Right renal pelvis (tissue), 4 donors: ENCODE measurements around the gene MAN1B1. TPM values are rescaled to one million over a fixed set of nuclear protein-coding genes. Genes with fewer than 3 reads are reported as not detected.
"Not testable (repeated sequence)": the region's sequence is repeated elsewhere in the genome, so short reads cannot be mapped to it uniquely, and the experiment has no call there.

Source experiments
- DNase-seq, 4 donors: peaks; one replicate each; pipeline ENCODE4 v3.0.0-alpha.2; 2013; ENCODE audit warnings: low read depth in 4 of 4, low spot score in 3 of 4, missing footprints in 1 of 4
- polyA plus RNA-seq, 4 donors: library from polyadenylated mRNA; unstranded; fragments of 120-200 nt; gene quantifications; one replicate each; pipeline ENCODE4 v1.2.1, GENCODE V29; 2013; ENCODE audit not compliant: insufficient read length in 4 of 4

The MAN1B1 gene
- polyA plus RNA-seq, 4 donors: 46.4 to 62.2 (median 53.4) TPM

DNA sequence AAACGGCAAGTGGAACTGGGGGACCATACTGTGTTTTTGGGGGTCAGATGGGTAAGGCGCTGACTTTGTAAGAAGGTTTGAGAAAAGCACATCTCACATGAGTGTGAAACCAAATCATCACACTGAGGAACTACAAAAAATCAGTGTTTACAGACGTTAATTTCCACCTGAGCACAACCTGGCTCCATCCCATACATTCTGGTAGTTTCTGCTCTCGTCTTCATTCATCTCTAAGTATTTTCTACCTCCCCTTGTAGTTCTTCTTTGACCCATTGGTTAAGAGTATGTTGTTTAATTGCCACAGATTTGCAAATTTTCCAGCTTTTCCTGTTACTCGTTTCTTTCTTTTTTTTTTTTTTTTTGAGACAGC is 36.7 kb downstream of the MAN1B1 start:
- no peak for DNase-seq

DNA sequence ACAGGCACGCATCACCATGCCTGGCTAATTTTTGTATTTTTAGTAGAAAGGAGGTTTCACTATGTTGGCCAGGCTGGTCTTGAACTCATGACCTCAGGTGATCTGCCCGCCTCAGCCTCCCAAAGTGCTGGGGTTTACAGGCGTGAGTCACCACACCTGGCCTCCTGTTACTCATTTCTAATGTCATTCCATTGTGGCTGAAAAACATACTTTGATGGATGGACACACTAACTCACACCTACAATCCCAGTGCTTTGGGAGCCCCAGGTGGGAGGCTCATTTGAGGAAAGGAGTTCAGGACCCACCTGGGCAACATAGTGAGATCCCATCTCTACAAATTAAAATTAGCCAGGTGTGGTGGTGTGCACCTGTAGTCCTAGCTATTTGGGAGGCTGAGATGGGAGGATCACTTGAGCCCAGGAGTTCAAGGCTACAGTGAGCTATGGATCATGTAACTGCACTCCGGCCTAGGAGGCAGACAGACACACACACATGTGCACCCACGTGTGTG is 37.2 kb downstream of the MAN1B1 start:
- not testable (repeated sequence) for DNase-seq

DNA sequence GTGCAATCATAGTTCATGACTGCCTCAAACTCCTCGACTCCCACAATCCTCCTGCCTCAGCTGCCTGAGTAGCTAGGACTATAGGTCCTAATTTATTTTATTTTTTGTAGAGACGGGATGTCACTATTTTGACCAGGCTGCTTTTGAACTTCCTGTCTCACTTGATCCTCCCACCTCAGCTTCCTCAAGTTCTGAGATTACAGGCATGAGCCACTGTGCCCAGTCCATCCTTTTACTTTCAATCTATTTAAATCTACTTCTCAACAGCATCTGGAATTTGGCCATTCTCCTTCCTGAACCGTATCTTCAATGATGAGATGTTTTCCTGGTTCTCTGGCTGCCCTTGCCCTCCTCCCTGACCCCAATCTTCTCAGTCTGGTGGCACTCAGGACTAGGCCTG is 40.0 kb downstream of the MAN1B1 start:
- DNase-seq: no peak

DNA sequence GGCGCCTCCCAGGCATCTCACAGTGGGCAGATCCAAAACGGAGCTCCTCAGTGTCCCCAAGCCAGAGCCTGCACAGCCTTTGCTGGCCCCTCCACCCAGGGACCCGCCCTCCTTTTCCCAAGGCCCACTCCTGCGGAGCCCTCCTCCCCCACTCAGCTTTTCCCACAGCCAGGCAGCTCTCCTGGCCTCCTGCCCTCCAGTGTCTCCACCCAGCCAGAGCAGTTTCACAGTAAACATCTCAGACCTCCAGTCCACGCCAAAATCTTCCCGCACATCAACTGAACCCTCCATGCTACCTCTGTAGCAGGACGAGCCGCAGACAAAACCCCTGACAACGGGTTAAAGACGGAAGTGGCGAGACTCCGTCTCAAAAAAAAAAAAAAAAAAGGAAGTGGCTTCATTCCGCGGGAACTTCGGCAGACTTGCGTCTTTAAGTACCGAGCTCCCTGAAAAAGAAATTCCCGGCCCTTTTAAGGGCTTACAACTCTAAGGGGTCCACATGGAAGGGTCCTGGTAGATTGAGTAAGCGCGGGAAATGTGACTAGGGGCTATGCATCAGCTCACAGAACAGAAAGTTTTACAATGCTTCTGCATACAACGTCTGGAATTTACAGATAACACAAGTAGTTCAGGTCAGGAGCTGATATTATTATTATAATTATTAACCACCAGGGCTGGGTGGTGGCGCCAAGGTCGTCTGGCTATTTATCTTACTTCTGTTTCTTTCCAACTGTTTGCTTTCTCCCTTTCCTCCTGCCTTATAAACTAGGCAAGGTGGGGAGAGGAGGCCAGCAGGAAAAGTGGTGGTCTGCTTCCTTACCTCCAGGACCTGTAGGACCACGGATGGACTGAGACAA is 40.7 kb downstream of the MAN1B1 start:
- DNase-seq: no peak

DNA sequence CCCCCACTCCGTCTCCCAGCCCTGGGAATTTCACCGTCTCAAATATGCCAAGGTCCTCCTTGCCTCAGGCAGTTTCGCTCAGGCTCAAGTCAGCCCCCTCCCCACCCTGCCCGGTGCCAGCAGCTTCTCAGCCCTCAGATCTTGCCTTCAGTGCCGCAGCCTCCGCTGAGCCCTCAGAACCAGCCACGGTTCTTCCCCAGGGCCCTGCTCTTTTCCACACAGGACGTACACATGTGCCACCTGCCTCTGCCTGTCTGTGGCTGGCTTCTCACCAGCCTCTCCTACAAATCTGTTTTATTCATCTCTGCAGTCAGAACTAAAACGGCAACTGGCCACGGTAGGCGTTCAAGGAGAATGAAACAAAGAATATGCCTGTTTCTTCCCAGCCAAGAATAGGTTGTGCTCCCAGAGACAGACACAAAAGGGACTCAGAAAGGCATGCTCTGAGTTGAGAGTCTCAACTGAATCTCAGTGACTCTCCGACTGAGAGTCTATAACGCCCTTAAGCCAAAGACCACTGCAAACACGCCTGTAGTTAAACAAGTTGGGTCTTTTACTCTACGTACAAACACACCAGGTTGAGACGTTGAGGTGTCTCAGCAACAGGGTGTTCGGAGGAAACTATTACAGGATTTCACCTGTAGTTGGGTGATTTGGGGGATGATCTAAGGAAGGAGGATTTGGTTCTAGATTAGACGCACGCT is 41.5 kb downstream of the MAN1B1 start:
- DNase-seq: no peak

DNA sequence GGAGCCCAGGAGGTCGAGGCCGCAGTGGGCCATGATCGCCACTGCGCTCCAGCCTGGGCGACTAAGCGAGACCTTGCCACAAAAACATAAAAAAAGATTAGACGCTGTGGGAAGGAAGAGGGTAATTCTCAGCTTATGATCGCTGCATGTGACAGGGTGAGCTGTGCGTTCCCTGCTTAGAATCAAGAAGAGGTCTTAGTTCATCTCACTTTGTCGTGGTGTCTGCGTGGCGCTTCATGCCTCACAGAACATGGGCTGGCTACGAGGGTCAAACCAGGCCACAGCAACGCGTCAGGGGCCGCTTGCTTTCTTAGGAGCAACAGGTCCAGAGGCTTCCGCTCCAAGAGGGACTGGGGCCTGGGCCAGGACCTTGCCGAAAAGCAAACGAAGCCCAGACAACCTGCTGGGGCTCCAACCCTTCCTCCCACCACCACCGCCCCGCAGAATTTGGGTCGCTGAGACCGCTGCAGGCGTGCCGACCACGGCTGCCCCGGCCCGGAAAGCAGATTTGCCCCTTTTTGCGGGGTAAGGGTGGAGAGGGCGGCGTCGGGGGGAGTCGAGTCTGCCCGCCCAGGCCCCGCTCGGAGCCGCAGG is 42.2 kb downstream of the MAN1B1 start:
- DNase-seq: no peak

DNA sequence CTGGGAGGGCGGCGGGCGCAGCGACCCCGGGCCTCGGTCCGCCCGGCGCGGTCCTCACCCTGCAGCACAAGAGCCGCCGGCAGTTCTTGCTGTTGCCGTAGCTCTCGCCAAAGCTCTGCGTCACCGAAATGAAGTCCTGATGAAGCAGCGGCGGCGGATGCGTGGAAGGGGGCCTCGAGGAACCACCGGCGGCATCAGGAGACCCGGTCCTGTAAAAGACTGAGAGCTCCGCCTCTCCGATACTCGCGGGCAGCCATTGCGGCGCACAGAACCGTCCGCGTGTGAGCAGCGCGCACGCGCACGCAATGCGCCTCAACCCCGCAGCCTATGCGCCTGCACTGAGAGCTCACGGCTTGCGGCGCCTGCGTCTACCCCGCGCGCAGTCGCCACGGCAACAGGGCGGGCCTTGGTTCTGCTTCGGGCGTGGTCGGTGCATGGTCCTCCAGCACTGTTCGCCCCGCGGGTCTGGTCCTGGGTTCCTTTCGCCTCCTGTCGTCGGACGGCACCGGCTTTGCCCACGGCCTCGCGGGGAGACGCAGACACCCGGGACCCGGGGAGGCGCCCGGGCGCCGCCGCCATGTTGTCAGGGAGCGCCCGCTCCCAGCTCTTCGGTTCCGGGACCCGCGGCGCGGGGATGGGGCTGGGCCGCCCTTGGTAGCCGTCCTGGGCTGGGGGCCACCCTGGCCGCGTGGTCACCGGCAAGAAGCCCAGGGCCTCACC is 42.8 kb downstream of the MAN1B1 start:
- DNase-seq: peak; percentile 61 to 77 (median 70)

DNA sequence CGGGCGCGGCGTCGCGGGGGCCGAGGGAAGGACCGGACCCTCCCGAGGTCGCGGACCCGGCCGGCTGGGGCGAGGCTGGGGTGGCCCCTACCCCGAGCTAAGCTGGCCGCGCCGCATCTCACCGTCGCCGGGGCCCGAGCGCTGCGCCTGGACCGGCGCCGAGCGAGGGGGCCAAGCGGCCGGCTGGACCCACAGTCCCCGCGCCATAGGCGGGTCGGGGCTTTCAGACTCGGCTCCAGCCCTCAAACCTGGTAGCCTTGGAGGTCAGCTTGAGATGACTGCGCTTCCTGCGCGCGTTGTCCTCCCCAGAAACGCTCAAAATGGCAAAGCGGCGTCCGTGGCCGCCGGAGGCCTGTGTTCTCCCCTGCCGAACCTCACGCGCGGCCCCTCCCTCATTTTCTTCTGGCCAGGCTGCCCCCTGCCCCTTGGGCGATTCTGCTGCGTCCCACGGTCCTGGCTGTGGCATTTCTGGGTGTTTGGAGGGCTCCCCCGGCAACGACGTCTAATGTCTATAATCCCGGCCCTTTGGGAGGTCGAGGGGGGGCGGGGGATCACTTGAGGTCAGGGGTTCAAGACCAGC is 43.5 kb downstream of the MAN1B1 start:
- no peak for DNase-seq

DNA sequence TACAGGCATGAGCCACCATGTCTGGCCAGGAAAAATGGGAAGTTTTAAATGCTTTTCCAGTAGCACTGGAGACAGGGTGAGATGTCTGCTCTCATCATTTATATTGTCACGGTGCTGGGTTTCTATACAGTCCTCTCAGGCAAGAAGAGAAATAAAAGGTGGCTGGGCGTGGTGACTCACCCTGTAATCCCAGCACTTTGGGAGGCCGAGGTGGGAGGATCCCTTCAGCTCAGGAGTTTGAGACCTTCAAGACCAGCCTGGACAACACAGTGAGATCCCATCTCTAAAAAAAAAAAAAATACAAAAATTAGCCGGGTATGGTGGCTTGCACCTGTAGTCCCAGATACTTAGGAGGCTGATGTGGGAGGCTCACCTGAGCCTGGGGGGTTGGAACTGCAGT is 47.4 kb downstream of the MAN1B1 start:
- DNase-seq: no peak

DNA sequence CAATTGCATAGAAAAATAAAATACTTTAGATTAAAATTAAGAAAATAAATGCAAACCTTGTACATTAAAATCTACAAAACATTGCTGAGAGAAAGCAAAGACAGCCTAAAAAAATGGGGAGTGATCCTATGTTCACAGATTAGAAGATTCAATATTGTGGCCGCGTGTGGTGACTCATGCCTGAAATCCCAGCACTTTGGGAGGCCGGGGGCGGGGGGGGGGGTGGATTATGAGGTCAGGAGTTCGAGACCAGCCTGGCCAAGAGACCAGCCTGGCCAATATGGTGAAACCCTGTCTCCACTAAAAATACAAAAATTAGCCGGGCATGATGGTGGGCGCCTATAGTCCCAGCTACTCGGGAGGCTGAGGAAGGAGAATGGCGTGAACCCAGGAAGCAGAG is 48.4 kb downstream of the MAN1B1 start:
- DNase-seq: not testable (repeated sequence)

DNA sequence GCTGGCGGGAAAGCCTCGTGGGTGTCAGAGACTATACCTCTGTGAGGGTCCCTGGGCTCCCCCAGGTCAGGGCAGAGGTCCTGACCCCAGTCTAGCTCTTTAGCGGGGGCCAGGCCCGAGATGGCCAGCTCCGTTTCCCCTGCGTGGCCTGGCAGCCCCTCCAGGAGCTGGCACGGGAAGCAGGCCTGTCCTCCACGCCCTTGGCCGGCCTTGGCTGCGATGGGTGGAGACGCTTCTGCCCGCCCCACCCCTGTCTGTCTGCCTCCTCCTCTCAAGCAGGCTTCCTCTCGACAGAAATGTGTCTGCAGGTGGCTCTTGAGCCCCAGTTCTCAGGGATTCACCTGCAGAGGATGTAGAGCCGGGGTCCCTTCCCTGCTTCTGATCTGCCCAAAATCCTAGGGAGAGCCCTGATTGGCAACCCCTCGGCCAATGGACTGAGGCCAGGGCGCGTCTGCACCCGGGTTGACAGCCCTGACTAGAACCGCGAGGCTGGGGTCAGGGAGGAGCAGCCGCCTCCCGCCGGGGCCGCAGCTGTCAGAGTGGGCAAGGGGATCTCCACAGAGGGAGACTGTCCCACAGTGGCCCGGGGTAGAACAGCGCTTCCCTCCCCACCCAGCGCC is 49.6 kb downstream of the MAN1B1 start:
- DNase-seq: no peak

DNA sequence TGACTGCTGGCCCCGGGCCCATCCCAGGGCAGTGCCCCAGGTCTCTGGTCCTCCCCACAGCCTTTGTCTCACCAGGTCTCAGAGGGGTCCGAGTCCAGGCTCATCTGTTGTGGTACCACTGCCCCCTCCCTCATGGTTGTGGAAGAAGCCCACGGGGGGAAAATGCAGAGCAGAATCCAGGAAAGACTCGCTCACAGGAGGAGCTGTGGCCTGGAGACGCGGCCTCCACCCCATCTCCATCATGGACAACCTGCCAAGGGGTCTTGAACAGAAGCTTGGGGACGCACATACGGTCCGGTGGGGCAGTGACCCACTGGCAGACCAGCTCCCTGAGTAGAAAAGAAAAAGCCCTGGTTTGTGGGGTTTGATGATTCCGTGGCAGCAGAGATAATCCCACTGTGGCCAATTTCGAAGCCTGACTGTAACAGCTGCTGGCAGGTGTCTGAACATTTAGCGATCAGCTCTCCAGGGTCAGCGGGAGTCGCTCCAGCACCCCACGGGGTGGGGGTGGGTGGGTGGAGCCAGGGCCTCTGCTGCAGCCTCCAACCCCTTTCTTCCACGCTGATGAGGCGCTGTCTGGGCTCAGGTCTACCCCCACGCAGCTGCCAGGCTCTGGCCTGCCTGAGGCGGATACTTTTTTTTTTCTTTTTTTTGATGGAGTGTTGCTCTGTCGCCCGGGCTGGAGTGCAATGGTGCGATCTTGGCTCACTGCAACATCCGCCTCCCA is 50.3 kb downstream of the MAN1B1 start:
- DNase-seq: no peak

DNA sequence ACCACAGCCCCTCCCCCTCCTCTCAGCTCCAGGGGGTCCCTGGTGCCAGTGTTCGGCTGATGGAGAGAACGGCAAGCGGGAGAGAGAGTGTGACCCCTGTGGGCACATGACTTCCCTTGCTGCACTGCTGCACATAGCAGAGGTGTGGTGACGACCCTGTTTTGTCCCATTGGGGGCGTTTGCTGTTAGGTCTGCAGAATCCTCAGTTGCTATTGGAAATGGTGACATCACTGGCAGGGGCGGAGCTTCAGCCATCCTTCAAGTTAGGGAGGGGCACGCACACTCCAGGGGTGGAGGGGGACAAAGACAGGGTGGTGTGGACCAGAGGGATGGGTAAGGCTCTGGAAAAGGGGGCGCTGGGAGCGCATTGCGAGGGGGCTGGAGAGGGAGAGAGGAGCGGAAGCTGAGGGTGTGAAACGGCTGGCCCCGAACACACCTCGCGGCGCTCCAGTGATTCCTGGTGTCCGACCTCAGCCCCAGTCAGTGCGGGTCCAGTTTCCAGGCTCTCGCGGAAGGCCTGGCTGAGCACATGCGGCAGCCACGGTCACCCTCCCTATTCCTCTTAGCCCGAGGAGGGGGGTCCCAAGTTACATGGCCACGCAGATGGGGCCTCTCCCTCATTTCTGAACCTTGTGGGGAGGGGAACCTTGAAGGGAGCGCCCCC is 51.4 kb downstream of the MAN1B1 start:
- no peak for DNase-seq

DNA sequence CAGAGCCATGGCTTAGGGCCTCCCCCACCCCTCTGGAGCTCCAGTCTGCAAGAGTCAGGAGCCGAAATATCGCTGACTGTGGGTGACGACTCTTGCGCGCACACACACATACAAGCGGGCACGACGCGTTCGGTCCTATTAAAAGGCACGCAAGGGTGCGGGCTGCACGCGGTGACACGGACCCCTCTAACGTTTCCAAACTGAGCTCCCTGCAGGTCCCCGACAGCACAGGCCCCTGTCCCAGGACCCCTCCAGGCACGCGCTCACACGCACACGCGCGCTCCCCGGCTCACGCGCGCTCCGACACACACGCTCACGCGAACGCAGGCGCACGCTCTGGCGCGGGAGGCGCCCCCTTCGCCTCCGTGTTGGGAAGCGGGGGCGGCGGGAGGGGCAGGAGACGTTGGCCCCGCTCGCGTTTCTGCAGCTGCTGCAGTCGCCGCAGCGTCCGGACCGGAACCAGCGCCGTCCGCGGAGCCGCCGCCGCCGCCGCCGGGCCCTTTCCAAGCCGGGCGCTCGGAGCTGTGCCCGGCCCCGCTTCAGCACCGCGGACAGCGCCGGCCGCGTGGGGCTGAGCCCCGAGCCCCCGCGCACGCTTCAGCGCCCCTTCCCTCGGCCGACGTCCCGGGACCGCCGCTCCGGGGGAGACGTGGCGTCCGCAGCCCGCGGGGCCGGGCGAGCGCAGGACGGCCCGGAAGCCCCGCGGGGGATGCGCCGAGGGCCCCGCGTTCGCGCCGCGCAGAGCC is 52.1 kb downstream of the MAN1B1 start, which contains the start of gene GRIN1:
Gene GRIN1 (plus strand): TSS at position 433 of the 746 bp plus-strand sequence. CDS start 333 bp downstream, outside the sequence.
- DNase-seq: peak; percentile 19 to 44 (median 38)

DNA sequence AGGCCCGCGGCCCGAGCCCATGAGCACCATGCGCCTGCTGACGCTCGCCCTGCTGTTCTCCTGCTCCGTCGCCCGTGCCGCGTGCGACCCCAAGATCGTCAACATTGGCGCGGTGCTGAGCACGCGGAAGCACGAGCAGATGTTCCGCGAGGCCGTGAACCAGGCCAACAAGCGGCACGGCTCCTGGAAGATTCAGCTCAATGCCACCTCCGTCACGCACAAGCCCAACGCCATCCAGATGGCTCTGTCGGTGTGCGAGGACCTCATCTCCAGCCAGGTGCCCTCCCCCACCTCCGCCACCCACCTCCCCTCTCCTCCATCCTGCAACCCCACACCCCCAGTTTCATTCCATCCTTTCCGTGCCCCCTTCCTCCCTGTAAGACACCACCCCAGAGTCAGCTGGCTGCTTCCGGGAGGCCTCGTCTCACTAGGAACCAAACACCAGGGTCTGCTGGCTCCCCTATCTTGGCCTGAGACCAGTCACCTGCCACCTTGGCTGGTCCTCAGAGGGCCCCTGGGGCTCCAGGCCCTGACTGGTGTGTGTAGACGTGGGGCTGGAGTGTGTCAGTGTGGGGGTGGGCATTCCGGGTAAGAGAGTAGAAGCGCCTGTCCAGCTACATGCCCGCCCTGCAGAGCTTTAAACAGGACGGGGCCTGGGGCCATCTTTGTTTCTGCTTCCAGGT is 52.8 kb downstream of the MAN1B1 start:
- no peak for DNase-seq

DNA sequence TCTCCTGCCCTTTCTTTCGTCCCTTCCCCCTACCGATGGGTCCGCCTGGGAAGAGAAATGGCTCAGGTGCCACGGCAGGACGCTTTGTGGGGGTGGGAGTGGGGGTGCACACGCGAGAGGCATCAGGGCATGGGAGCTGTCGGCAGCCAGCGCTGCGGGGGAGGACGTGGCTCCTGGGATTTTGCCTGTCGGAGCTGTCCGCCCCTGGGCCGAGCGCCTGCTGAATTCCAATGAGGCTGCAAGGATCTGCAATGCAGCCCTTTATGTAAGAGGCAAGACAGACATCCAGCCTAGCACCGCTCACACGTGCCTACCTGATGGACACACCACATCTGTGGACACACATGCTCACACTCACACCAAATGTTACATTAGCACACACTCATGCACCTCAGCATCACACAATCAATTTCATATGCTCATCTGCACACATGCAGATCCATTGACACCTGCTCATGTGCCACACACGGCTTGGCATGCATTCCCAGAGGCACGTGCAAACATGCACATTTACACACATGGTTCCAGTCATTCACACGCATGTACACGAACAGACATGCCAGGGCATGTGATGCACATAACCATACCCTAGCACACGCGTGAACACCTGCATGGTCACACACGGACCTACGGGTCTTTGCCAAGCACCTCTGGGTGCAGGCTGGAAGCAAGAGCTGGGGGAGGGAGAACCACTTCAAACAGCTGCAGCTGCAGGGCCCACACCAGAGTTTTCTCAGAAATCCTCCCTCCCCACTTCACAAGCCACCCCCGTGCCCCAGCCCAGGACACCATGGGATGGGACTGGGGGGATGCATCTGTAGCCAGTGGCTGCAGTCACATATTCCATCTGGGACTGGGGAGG is 53.6 kb downstream of the MAN1B1 start:
- no peak for DNase-seq
